ENCODE measurements around the gene DHRS4L2. TPM values are rescaled to one million over a fixed set of nuclear protein-coding genes. Genes with fewer than 3 reads are reported as not detected.

Gene DHRS4L2
- total RNA-seq, result 6.5 and 14.9 TPM in 2 replicates

GRCh38 chr14:23988607-23989363 is at the start of gene DHRS4L2:
Gene DHRS4L2 (plus strand): TSS chr14:23988929. CDS start chr14:23988948, 19 bp downstream.

DNA sequence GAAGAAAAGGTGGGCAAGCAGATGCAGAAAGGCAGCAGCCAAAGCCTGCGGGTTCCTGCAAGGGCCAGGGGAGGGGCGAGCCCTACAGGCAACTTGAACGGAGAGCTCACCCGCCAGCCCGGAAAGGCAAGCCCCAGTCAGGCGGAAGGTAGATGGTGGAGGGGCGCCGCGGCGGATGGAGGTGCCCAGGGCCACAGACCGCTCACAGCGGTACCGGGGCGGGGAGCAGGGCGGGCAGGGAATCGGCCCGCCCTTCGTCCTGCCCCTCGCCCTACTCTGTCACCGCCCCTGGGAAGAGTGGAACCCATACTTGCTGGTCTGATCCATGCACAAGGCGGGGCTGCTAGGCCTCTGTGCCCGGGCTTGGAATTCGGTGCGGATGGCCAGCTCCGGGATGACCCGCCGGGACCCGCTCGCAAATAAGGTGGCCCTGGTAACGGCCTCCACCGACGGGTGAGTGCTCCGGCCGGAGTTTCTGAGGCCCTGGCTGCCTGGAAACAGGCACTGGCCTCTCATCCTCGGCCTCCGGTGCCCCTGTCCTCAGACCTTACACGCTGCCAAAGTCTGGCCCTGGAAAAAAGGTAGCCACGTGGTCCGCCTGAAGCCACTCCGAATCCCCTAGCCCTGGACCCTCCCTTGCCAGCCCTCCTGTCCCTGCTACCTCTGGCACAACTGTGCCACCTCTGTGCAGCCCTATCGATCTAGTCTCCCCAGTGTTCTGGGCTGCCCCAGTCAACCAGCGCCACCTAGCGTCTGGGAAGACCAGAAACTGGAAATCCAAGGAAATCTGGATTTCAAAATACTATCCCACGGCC is 35.1 kb upstream of the DHRS4L2 start, which contains the start of gene DHRS4:
Gene DHRS4, plus strand, starts transcription at position 307 of the 815 bp plus-strand sequence. Its CDS starts 19 bp downstream, at position 326.

GRCh38 chr14:24051789-24052655 is 63.3 kb downstream of the DHRS4L2 start, which contains the start of gene CARMIL3:
Gene CARMIL3 (plus strand): TSS chr14:24052009. CDS start chr14:24052154, 145 bp downstream.

Other genes with a start within 250 kb of the DHRS4L2 start
- 50.2 and 51.3 TPM in 2 replicates for gene DHRS4, start 35.2 kb upstream of the DHRS4L2 start, total RNA-seq
- not detected in 2 replicates for gene CARMIL3, start 63.1 kb downstream of the DHRS4L2 start, total RNA-seq
- gene CPNE6, start 82.6 kb downstream of the DHRS4L2 start, total RNA-seq, result not detected in 2 replicates
- gene PCK2, start 105.4 kb downstream of the DHRS4L2 start, total RNA-seq, result 10.4 and 21.4 TPM in 2 replicates
- 43.5 and 91.6 TPM in 2 replicates for gene DCAF11, start 125.8 kb downstream of the DHRS4L2 start, total RNA-seq
- 0.32 and 0.76 TPM in 2 replicates for gene NRL, start 126.0 kb downstream of the DHRS4L2 start, total RNA-seq
- gene FITM1, start 141.7 kb downstream of the DHRS4L2 start, total RNA-seq, result under 0.01 TPM in 1 of 2 replicates, not detected in the other
- 105 and 223 TPM in 2 replicates for gene PSME1, start 147.3 kb downstream of the DHRS4L2 start, total RNA-seq
- gene EMC9, start 152.7 kb downstream of the DHRS4L2 start, total RNA-seq, result 30.5 and 34.3 TPM in 2 replicates
- 88.0 and 158 TPM in 2 replicates for gene PSME2, start 157.7 kb downstream of the DHRS4L2 start, total RNA-seq
- 37.4 and 47.7 TPM in 2 replicates for gene RNF31, start 158.6 kb downstream of the DHRS4L2 start, total RNA-seq
- 36.4 and 131 TPM in 2 replicates for gene IRF9, start 172.3 kb downstream of the DHRS4L2 start, total RNA-seq
- 2.6 and 13.4 TPM in 2 replicates for gene REC8, start 183.2 kb downstream of the DHRS4L2 start, total RNA-seq
- 33.1 and 43.2 TPM in 2 replicates for gene IPO4, start 199.9 kb downstream of the DHRS4L2 start, total RNA-seq
- 48.7 and 71.6 TPM in 2 replicates for gene TM9SF1, start 206.5 kb downstream of the DHRS4L2 start, total RNA-seq
- gene TSSK4, start 216.8 kb downstream of the DHRS4L2 start, total RNA-seq, result not detected in 2 replicates
- 28.3 and 54.1 TPM in 2 replicates for gene CHMP4A, start 224.6 kb downstream of the DHRS4L2 start, total RNA-seq
- gene MDP1, start 227.1 kb downstream of the DHRS4L2 start, total RNA-seq, result 16.9 and 28.1 TPM in 2 replicates
- 201 and 492 TPM in 2 replicates for gene NEDD8, start 243.4 kb downstream of the DHRS4L2 start, total RNA-seq
- gene GMPR2, start 244.0 kb downstream of the DHRS4L2 start, total RNA-seq, result 81.2 and 135 TPM in 2 replicates

Data from epithelial cell of umbilical artery (primary cell).